T-helper 9 cell (primary cell): ENCODE results near the gene CNTNAP3.
"Not testable (repeated sequence)": the region's sequence is repeated elsewhere in the genome, so short reads cannot be mapped to it uniquely, and the experiment has no call there.

Experiments
- DNase-seq: peaks from one replicate; pipeline ENCODE4 v3.0.0-alpha.2; 2020

CNTNAP3 gene

DNA sequence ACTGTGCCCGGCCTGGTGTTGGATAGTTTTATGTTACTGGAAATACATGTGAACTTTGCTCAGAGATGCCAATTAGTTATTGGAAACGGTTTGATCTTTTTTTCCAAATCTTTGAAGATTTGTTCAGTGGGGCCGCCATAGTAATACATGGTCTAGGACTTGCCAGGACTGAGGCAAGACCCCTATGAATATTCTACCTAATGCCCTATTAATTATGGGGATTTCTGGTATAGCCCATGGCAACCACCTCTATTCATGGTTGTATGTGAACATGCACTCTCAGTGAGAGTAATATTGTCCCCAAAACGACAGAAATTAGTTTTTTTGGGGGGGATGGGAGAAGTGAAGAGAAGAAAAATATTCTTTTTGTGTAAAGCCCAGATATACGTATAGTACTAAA is 220.3 kb downstream of the CNTNAP3 start:
- DNase-seq: not testable (repeated sequence)

DNA sequence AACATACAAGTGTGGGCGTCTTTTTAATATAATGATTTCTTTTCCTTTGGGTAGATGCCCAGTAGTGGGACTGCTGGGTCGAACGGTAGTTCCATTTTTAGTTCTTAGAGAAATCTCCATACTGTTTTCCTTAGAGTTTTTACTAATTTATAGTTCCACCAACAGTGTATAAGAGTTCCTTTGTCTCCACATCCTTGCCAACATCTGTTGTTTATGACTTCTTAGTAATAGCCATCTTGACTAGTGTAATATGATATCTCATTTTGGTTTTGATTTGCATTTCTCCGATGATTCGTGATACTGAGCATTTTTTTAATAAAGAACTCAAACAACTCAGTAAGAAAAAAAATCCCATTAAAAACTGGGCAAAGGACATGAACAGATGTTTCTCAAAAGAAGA is 225.0 kb downstream of the CNTNAP3 start:
- DNase-seq: not testable (repeated sequence)

- not testable (repeated sequence) for DNase-seq
Measured at GRCh38 chr9:39054453-39054852, 233.5 kb downstream of the CNTNAP3 start.

- not testable (repeated sequence) for DNase-seq
Measured at GRCh38 chr9:39046833-39047232, 241.1 kb downstream of the CNTNAP3 start.

- DNase-seq: not testable (repeated sequence)
Measured at GRCh38 chr9:39042352-39042803, 245.6 kb downstream of the CNTNAP3 start.

DNA sequence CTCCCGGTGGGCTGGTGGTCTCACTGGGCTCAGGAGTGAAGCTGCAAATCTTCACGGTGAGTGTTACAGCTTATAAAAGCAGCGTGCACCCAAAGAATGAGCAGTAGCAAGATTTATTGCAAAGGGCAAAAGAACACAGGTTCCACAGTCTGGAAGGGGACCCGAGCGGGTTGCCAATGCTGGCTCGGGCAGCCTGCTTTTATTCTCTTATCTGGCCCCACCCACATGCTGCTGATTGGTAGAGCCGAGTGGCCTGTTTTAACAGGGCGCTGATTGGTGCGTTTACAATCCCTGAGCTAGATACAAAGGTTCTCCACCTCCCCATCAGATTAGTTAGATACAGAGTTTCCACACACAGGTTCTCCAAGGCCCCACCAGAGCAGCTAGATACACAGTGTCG is 246.2 kb downstream of the CNTNAP3 start:
- DNase-seq: not testable (repeated sequence)

- not testable (repeated sequence) for DNase-seq
Measured at GRCh38 chr9:39039148-39039547, 248.8 kb downstream of the CNTNAP3 start.

DNA sequence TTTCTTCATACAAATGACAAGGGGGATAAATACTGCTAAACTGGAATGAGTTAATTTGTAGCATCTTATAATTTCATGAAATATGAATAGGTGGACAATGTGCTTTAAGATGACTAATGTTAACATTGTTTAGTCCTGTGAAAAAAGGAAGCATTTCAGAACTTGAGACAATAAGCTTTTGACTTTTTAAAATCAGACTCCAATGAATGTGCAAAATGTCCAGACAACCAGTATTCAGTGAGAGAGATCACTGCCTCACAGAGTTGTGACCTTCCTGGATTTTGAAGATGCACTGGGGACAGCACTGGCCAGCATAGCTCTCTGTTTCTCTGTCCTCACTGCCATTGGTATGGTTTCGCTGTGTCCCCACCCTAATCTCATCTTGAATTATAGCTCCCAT is 249.7 kb downstream of the CNTNAP3 start:
- not testable (repeated sequence) for DNase-seq

GRCh38 chr9:39033849-39034248 is 254.1 kb downstream of the CNTNAP3 start:
- DNase-seq: not testable (repeated sequence)

DNA sequence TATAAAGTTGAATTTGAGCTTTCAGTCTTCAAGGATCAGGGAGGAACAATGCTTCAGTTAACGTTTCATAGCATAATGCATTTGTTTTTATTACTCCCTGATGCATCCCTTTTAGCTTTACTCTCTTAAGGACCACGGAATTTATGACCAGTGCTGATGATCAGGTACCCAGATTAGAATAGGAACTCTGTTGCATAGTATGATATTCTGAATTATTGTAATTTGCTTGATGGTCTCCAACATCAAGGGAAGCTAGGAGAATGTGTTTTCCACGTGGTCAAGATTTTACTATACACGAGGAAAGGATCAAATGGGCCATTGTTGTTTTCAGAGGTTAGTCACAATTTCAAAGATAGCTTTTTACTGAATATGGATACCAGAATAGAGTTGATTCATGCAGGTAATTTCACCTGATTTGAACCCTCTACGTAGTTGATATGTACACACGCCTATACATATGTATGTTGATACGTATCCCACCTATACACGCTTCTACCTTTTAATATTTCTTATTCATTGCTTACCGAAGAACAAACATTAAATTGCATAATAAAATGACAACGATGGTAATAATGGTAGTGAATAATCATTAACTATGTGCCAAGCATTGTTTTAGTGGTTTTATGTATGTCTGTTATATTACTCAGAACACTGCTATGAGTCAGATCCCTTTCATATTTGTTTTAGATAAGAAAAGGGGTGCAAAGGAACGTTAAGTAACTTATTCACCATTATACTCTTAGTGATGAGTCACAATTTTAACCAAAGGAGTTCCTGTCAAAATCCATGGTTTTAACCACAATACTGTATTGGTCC is 257.6 kb downstream of the CNTNAP3 start:
- DNase-seq: not testable (repeated sequence)

DNA sequence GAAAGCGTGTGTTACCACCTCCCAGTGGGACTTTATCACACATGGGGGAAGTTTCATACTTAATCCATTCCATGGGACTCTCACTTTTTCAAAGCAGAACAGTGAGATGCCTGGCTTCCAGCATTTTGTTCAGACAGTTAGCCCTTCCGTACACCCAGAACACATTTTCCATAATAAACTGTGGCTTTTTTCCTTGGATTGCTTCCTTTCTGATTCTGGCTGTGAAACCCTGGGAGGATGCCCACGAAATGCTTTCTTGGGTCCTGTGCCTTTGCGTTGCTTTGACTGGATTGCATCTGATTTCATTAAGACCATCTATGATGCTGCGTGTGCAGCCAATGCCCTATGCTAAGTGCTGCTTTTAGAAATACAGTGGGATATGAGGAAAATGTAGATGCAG is 259.1 kb downstream of the CNTNAP3 start:
- not testable (repeated sequence) for DNase-seq

GRCh38 chr9:39028168-39028567 is 259.8 kb downstream of the CNTNAP3 start:
- DNase-seq: not testable (repeated sequence)

DNA sequence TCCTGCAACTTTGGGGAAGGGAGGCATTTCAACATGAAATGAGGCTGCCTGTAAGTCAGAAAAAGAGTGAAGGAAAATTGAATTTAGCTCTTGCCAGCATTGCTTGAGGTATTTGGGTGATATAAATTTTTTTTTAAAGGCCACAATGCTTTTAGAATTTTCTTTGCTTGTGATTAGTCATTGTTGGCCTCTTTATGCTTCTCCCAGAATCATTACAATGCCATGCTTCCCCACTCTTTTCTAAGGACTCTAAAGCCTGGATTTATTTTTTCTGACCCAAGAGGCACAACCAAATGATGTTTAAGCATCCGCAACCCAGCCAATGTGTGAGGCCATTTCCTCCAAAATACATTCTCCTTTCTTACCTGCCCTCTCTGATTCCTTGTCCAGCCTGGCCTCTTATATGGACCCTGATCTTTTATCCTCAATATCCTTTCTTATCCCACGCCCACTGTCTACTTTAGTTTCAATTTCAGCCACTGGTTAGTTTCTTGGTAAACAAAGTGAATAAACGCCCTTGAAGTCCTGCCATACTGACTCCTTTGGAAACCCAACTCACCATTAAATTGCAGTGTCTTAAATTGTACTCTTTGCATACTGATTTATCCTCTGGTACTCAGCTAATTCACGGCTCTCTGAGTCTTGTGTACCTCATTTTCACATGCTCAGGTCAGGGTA is 261.9 kb downstream of the CNTNAP3 start:
- not testable (repeated sequence) for DNase-seq
